K562 (cell line): ENCODE results near the gene TARS2. TPM values are rescaled to one million over a fixed set of nuclear protein-coding genes. Genes with fewer than 3 reads are reported as not detected.

ENCODE experiments used
- ATAC-seq: fragments of 200-7000 bp; cut with Tn5 transposase; 3 replicates; pipeline ENCODE4 v1.9.1; 2020; ENCODE audit warnings: moderate library complexity
- BruUV-seq: library from RNA; stranded (reverse); fragments of 400-500 nt; replicated peaks from 2 replicates; lab custom pipeline; 2021; lab: Mats Ljungman, UMichigan
- CTCF ChIA-PET: fragments of 300-600 bp; formaldehyde crosslinking; extraction: SDS; loops from one replicate; lab custom pipeline; 2021; ENCODE audit warnings: low intra/inter-chr PET ratio; lab: Yijun Ruan, JAX
- POLR2A ChIA-PET: fragments of 300-600, 350-650 bp; sonication (Branson Sonifier 250); formaldehyde crosslinking; extraction: SDS; loops from one replicate; lab custom pipeline; 2021; ENCODE audit warnings: antibody characterized with exemption, inconsistent platforms; lab: Yijun Ruan, JAX
- DNase-seq, 4 experiments: peaks; one replicate each; pipeline versions ENCODE4 v3.0.0 to v3.0.0-alpha.2; 2011 to 2018; ENCODE audit warnings: low spot score in 3 of 4, mixed read lengths in 3 of 4; ENCODE audit errors: extremely low read depth in 1 of 4
- FAIRE-seq: peaks from 2 replicates; lab custom pipeline; 2011; peaks lifted over from hg19 to GRCh38; lab: Jason Lieb, UNC
- H2AFZ ChIP-seq: 2 replicates; pipeline ENCODE4 v1.6.0; 2011; ENCODE audit warnings: low read depth, low read length, control low read depth, inconsistent platforms
- H3K27ac ChIP-seq: fragments of 200-600 bp; 3 replicates; pipeline ENCODE4 v1.8.0; 2011; ENCODE audit warnings: low read depth, mild to moderate bottlenecking, control low read depth, inconsistent platforms, low read length, moderate library complexity, mixed read lengths; ENCODE audit errors: extremely low read depth
- H3K27me3 ChIP-seq, 2 experiments: fragments of 300-600 bp in 1 of 2; 2 replicates in 1 of 2; 3 replicates in 1 of 2; pipeline versions ENCODE4 v1.6.0 to v1.8.0; 2011; ENCODE audit warnings: inconsistent platforms in 2 of 2, low read length in 2 of 2, mild to moderate bottlenecking in 1 of 2, mixed read lengths in 1 of 2, moderate library complexity in 1 of 2; ENCODE audit not compliant: control insufficient read depth in 2 of 2, insufficient read depth in 2 of 2
- H3K36me3 ChIP-seq: fragments of 300-600 bp; 3 replicates; pipeline ENCODE4 v1.8.0; 2011; ENCODE audit warnings: mild to moderate bottlenecking, low read length, inconsistent platforms; ENCODE audit not compliant: control insufficient read depth, insufficient read depth
- H3K4me1 ChIP-seq, 2 experiments: fragments of 200-600 bp in 1 of 2; replicated peaks in 1 of 2; 2 replicates in 1 of 2; 3 replicates in 1 of 2; pipeline versions ENCODE4 v1.5.1 to v1.8.0; 2011; ENCODE audit warnings: inconsistent platforms in 2 of 2, low read length in 2 of 2, mild to moderate bottlenecking in 1 of 2, mixed read lengths in 1 of 2, moderate library complexity in 1 of 2; ENCODE audit not compliant: control insufficient read depth in 2 of 2, insufficient read depth in 2 of 2
- H3K4me2 ChIP-seq: 2 replicates; pipeline ENCODE4 v1.6.1; 2011; ENCODE audit warnings: low read length, control low read depth, inconsistent platforms, mixed read lengths; ENCODE audit not compliant: insufficient read depth
- H3K4me3 ChIP-seq: fragments of 200-600 bp; sonication (generic), shearing (Covaris generic); 2 replicates; pipeline ENCODE4 v1.5.1; 2016; ENCODE audit warnings: control low read depth, inconsistent platforms
- H3K79me2 ChIP-seq: fragments of 200-600 bp; 3 replicates; pipeline ENCODE4 v1.8.0; 2011; ENCODE audit warnings: low read length, inconsistent platforms; ENCODE audit not compliant: control insufficient read depth, insufficient read depth
- H3K9ac ChIP-seq, 2 experiments: 2 replicates each; pipeline versions ENCODE4 v1.6.0 to v1.6.1; 2011; ENCODE audit warnings: low read depth in 2 of 2, low read length in 2 of 2, control low read depth in 1 of 2, inconsistent platforms in 1 of 2, mild to moderate bottlenecking in 1 of 2, mixed read lengths in 1 of 2; ENCODE audit not compliant: insufficient read depth in 1 of 2
- H3K9me1 ChIP-seq: one replicate; pipeline ENCODE4 v1.6.0; 2011; ENCODE audit warnings: inconsistent platforms, mild to moderate bottlenecking, low read length, moderate library complexity; ENCODE audit not compliant: control insufficient read depth, insufficient read depth
- H3K9me3 ChIP-seq: replicated peaks from 2 replicates; pipeline ENCODE4 v1.5.1; 2011; ENCODE audit warnings: low read depth, low read length, inconsistent platforms; ENCODE audit not compliant: control insufficient read depth, insufficient read depth
- H4K20me1 ChIP-seq: replicated peaks from 2 replicates; pipeline ENCODE4 v1.6.1; 2011; ENCODE audit warnings: low read length, inconsistent platforms, mixed read lengths; ENCODE audit not compliant: control insufficient read depth, insufficient read depth
- CBX8 ChIP-seq: fragments of 200-600 bp; sonication (generic); IDR thresholded peaks from 2 replicates; pipeline ENCODE4 v1.6.1; 2012; ENCODE audit warnings: borderline replicate concordance, mixed run types, low read depth, mild to moderate bottlenecking, moderate library complexity, mixed read lengths, low read length, control low read depth, inconsistent platforms; ENCODE audit not compliant: poor library complexity, severe bottlenecking; ENCODE audit errors: extremely low read depth
- E2F6 ChIP-seq, 2 experiments: IDR thresholded peaks; 2 replicates each; pipeline ENCODE4 v1.6.1; 2011; ENCODE audit warnings: borderline replicate concordance in 1 of 2, control low read depth in 1 of 2, low read depth in 1 of 2, low read length in 1 of 2, mild to moderate bottlenecking in 1 of 2, mixed read lengths in 1 of 2, moderate library complexity in 1 of 2; ENCODE audit not compliant: insufficient read depth in 1 of 2, insufficient read length in 1 of 2, poor library complexity in 1 of 2, severe bottlenecking in 1 of 2; ENCODE audit errors: extremely low read depth in 1 of 2
- ELF4 ChIP-seq: fragments of 450-650 bp; formaldehyde crosslinking; IDR thresholded peaks from 2 replicates; pipeline ENCODE4 v1.4.0; 2022; ENCODE audit warnings: missing genetic modification characterization
- FOXO4 ChIP-seq: fragments of 450-650 bp; formaldehyde crosslinking; IDR thresholded peaks from 2 replicates; pipeline ENCODE4 v1.4.0; 2020; ENCODE audit warnings: mild to moderate bottlenecking, moderate library complexity
- MCM5 ChIP-seq: fragments of 450-650 bp; IDR thresholded peaks from 2 replicates; pipeline ENCODE4 v1.6.1; 2016; ENCODE audit warnings: low read depth
- POLR2B ChIP-seq: fragments of 450-650 bp; IDR thresholded peaks from 2 replicates; pipeline ENCODE4 v1.6.1; 2018; ENCODE audit warnings: low read depth; ENCODE audit not compliant: partially characterized antibody
- SAP30 ChIP-seq: fragments of 200-600 bp; sonication (generic); IDR thresholded peaks from 2 replicates; pipeline ENCODE4 v1.6.1; 2012; ENCODE audit warnings: borderline replicate concordance, low read depth, mild to moderate bottlenecking, moderate library complexity, low read length, control low read depth, inconsistent platforms; ENCODE audit not compliant: insufficient read depth, poor library complexity, severe bottlenecking
- SMARCA4 ChIP-seq: fragments of 450-650 bp; IDR thresholded peaks from 2 replicates; pipeline ENCODE4 v1.6.1; 2016
- TARDBP ChIP-seq: fragments of 450-650 bp; IDR thresholded peaks from 2 replicates; pipeline ENCODE4 v1.6.1; 2016
- TCF3 ChIP-seq: sonication (generic); formaldehyde crosslinking; IDR thresholded peaks from 2 replicates; pipeline ENCODE4 v1.4.0; 2020; ENCODE audit warnings: mild to moderate bottlenecking, missing genetic modification reagents
- ZBTB1 ChIP-seq: sonication (generic); formaldehyde crosslinking; IDR thresholded peaks from 2 replicates; pipeline ENCODE4 v1.8.1; 2023; ENCODE audit warnings: missing genetic modification reagents, low read depth, mild to moderate bottlenecking, borderline replicate concordance
- ZNF239 ChIP-seq: fragments of 250-450 bp; sonication (Bioruptor Pico); IDR thresholded peaks from 2 replicates; pipeline ENCODE4 v1.4.0; 2020; ENCODE audit warnings: mild to moderate bottlenecking
- WGBS: fragments of 100-300 bp; shearing (Covaris generic); methylation state at CpG from one replicate; pipeline ENCODE4 v1.1.6; 2016; ENCODE audit warnings: low coverage, mixed read lengths; ENCODE audit not compliant: insufficient coverage; ENCODE audit errors: missing lambda C conversion rate; 5-methylcytosine and 5-hydroxymethylcytosine counted together
- in situ Hi-C: fragments of 300-500 bp; cut with MboI; formaldehyde crosslinking; loops from 4 replicates; pipeline ENCODE4 v1.15.0; 2018; ENCODE audit warnings: inconsistent platforms, mixed read lengths
- intact Hi-C: fragments of 100-400 bp; cut with micrococcal nuclease; formaldehyde crosslinking; loops from 2 replicates; pipeline ENCODE4 v1.14.2; 2022
- polyA plus RNA-seq, 8 experiments: library from polyadenylated mRNA; depleted of rRNA in 4 of 8; stranded (reverse) in 5 of 8; unstranded in 3 of 8; fragments of >200 nt; fragmentation: Nextera tagmentation in 2 of 8; fragmentation: Illumina TruSeq in 1 of 8; extraction: Ambion mirVana in 2 of 8; extraction: Trizol in 1 of 8; gene quantifications; 2 replicates each; pipeline versions ENCODE4 v1.2.1 to v1.2.3, GENCODE V29; 2011 to 2014; ENCODE audit warnings: inconsistent platforms in 1 of 8, missing spikeins in 1 of 8
- total RNA-seq, 7 experiments: library from RNA; depleted of rRNA in 6 of 7; stranded (reverse); fragments of >200 nt in 6 of 7; fragmentation: Illumina TruSeq in 2 of 7; extraction: Trizol in 2 of 7; gene quantifications; 2 replicates each; pipeline versions ENCODE4 v1.2.1 to v1.2.3, GENCODE V29; 2011 to 2021; ENCODE audit warnings: low replicate concordance in 1 of 7

TARS2 gene
- total and polyA plus RNA-seq, 9 of the 15 experiments (the other 6 are each of a cell fraction or from before 2014, with no cell fraction given), result 17.0 to 64.2 (median 39.4) TPM

- ChIA-PET CTCF (interaction anchor here (0.8 kb wide), 1 partner anchor 67 kb away, joined by 4 read pairs; no protein-coding TSS in a partner anchor), POLR2A (interaction anchor here (2.9 kb wide), 1 partner anchor 15 kb away, joined by 17 read pairs; the partner anchor contains the start of gene FALEC)
- peaks cover 6 to 13% of the 10 kb centered on the region in 2 experiments; a peak in 4 of 5 replicates for H3K4me1 ChIP-seq
- FAIRE-seq, result peak; percentile 11
- no peaks in the 10 kb centered on the region for H3K9me1 ChIP-seq
- no peak overlapping the region for H3K27ac ChIP-seq
- peak overlapping the region in 1 of 2 experiments; percentile 12; a peak in 1 of 4 replicates for H3K9ac ChIP-seq
- no peaks in the 10 kb centered on the region for H3K9me3 ChIP-seq
- H3K79me2 ChIP-seq, result no peaks in the 10 kb centered on the region
- 81% methylated on average over 14 of the region's 14 CpGs for WGBS
- no peaks in the 10 kb centered on the region for H3K27me3 ChIP-seq
- H3K36me3 ChIP-seq, result no peaks in the 10 kb centered on the region
- intact Hi-C loops (no loop called here), in situ Hi-C loops (no loop called here)
- H4K20me1 ChIP-seq, result no peaks in the 10 kb centered on the region
- H3K4me3 ChIP-seq, result no peak overlapping the region
- no peak overlapping the region for H3K4me2 ChIP-seq
- TF ChIP-seq TARDBP, result no peak
- no peak for TF ChIP-seq ELF4 (CRISPR knock-in tag)
- TF ChIP-seq ZBTB1, result no peak
- no peak for TF ChIP-seq TCF3 (CRISPR knock-in tag)
- TF ChIP-seq ZNF239 (CRISPR knock-in tag), result no peak
- TF ChIP-seq POLR2B, result no peak
- TF ChIP-seq SMARCA4, result no peak
- TF ChIP-seq FOXO4, result no peak
- no peak for TF ChIP-seq CBX8
- no peak for TF ChIP-seq MCM5
- no peak for TF ChIP-seq E2F6 (IDR thresholded peaks at IDR 0.05; ENCODE audit: borderline replicate concordance in 1 of 2, extremely low read depth in 1 of 2, insufficient read depth in 1 of 2, insufficient read length in 1 of 2, low read depth in 1 of 2, low read length in 1 of 2, poor library complexity in 1 of 2, severe bottlenecking in 1 of 2)
- TF ChIP-seq SAP30, result no peak
- ATAC-seq, result no peak
- no TSS peak for BruUV-seq
- DNase-seq, result no peak
- no peak overlapping the region for H2AFZ ChIP-seq
Measured at GRCh38 chr1:150530491-150531159, 43.4 kb downstream of the TARS2 start.
